ENCODE measurements around the gene CYYR1.

CYYR1 gene

GRCh38 chr21:26565546-26565945 is 7.5 kb downstream of the CYYR1 start:
- no peak for TF ChIP-seq GATA3 (IDR thresholded peaks at IDR 0.05; ENCODE audit: low read depth, low read length)
- no peak for TF ChIP-seq GATA2 (IDR thresholded peaks at IDR 0.05; ENCODE audit: low read depth, low read length)

DNA sequence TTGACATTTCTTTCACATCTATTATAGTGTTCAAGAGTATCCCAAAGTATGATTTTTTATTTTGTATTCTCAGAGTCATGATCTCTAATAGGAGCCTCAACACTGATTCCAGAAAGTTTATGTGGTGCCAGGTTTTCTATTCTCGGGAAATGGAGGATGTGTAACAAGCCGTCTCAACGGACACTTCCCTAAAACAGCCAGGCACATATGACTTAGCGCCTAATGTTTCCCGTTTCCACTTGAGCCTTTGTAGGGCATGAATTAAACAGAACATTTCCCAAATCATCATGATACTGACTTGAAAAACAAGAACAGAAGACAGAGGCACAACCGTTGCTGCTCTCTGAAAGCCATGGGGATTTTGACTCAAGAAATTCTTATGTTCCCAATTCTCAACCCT is 8.0 kb downstream of the CYYR1 start:
- TF ChIP-seq GATA2 (IDR thresholded peaks at IDR 0.05; ENCODE audit: low read depth, low read length) (no peak), GATA3 (IDR thresholded peaks at IDR 0.05; ENCODE audit: low read depth, low read length) (no peak)

GRCh38 chr21:26563856-26564503 is 9.1 kb downstream of the CYYR1 start:
- TF ChIP-seq GATA2 (IDR thresholded peaks at IDR 0.05; ENCODE audit: low read depth, low read length), result no peak
- TF ChIP-seq GATA3 (IDR thresholded peaks at IDR 0.05; ENCODE audit: low read depth, low read length), result no peak

GRCh38 chr21:26560612-26561011 is 12.5 kb downstream of the CYYR1 start:
- TF ChIP-seq GATA2 (IDR thresholded peaks at IDR 0.05; ENCODE audit: low read depth, low read length) (no peak), GATA3 (IDR thresholded peaks at IDR 0.05; ENCODE audit: low read depth, low read length) (no peak)

DNA sequence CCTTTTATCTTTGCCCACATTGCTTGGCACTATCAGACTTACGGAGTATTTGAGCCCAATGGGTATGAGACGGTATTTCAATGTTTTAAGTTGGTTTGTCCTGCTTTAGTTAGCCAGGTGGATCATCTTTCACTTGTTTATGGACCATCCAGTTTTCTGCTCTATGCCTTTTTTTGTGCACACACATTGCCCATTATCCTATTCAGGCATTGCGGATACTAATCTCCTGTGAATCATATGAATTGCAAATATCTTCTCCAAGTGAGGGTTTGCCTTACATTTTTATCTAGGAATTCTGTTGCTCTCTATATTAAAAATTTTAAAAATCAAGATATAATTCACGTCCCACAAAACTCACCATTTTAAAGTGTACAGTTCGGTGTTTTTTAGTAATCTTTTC is 14.0 kb downstream of the CYYR1 start:
- no peak for TF ChIP-seq GATA2 (IDR thresholded peaks at IDR 0.05; ENCODE audit: low read depth, low read length)
- no peak for TF ChIP-seq GATA3 (IDR thresholded peaks at IDR 0.05; ENCODE audit: low read depth, low read length)

DNA sequence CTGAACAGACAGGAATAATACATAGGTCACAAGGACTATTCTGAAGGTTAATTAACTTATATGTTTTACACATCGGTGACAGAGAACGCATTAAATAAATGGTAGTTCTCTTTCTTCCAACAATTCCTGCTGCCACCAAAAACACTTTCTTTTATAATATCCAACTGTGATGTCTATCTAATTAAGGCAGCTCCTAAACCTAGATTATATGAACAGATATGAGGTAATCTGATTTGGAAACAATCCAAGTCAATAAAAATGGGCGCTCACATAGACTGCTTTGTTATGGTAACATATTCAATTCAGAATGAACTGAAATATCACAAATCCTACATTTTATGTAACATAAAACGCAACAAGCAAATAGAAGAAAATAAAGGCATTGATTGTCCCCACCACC is 16.0 kb downstream of the CYYR1 start:
- TF ChIP-seq GATA3 (IDR thresholded peaks at IDR 0.05; ENCODE audit: low read depth, low read length) (peak; percentile 76), GATA2 (IDR thresholded peaks at IDR 0.05; ENCODE audit: low read depth, low read length) (no peak)

GRCh38 chr21:26555540-26556146 is 17.4 kb downstream of the CYYR1 start:
- TF ChIP-seq GATA3 (IDR thresholded peaks at IDR 0.05; ENCODE audit: low read depth, low read length) (no peak), GATA2 (IDR thresholded peaks at IDR 0.05; ENCODE audit: low read depth, low read length) (no peak; the same call in 1 of the 2 replicates)

DNA sequence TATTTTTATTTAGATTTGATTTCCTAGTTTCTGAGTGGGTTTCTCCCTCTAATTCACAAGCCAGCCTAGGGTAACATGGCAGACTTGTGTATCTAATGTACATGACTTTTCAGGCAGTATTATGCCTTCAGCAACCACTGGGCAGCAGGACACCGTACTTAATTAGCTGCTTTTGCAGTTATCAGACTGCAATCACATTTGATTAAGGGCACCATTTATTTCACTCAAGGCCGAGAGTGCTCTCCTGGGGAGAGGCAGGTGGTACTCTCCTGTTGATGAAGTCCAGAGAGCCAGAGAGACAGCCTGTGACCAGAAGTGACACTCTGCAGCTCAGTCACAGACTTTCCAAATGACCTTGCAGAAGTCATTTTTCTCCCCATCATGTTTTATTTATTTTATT is 18.7 kb downstream of the CYYR1 start:
- TF ChIP-seq GATA2 (IDR thresholded peaks at IDR 0.05; ENCODE audit: low read depth, low read length) (peak; percentile 96), GATA3 (IDR thresholded peaks at IDR 0.05; ENCODE audit: low read depth, low read length) (peak; percentile 84)

DNA sequence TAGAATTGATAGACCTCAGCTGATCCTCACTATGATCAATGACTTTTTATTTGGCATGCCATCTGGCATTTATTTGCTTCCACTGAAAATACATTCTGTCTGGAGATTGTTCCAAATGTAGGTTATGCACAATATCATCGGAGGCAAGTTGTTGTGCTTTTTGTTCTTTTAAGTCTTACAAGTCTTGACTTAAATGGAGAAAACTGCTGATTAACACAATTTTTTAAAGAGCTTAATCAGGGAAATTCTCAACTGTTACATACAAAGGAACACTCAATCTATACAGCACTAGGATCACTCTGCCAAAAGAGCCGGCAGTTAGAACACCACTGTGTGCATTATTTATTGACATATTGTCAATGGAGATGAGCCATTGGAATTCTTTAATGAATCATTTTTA is 19.2 kb downstream of the CYYR1 start:
- TF ChIP-seq GATA2 (IDR thresholded peaks at IDR 0.05; ENCODE audit: low read depth, low read length) (no peak), GATA3 (IDR thresholded peaks at IDR 0.05; ENCODE audit: low read depth, low read length) (no peak)

DNA sequence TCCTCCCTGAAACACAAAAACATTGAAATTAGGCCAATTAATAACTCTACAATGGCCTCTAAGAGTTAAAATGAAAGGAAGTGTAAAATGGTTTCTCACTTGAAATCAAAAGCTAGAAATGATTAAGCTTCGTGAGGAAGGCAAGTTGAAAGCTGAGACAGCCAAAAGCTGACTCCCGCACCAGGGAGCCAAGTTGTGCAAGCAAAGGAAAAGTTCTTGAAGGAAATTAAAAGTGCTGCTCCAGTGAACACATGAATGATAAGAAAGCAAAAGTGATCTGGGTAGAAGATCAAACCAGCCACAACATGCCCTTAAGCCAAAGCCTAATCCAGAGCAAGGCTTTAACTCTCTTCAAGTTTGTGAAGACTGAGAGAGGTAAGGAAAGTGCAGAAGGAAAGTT is 22.8 kb downstream of the CYYR1 start:
- TF ChIP-seq GATA2 (IDR thresholded peaks at IDR 0.05; ENCODE audit: low read depth, low read length) (no peak), GATA3 (IDR thresholded peaks at IDR 0.05; ENCODE audit: low read depth, low read length) (no peak)

GRCh38 chr21:26546446-26547097 is 26.5 kb downstream of the CYYR1 start:
- TF ChIP-seq GATA2 (IDR thresholded peaks at IDR 0.05; ENCODE audit: low read depth, low read length), result no peak
- no peak for TF ChIP-seq GATA3 (IDR thresholded peaks at IDR 0.05; ENCODE audit: low read depth, low read length)

- no peak for TF ChIP-seq GATA3 (IDR thresholded peaks at IDR 0.05; ENCODE audit: low read depth, low read length)
- TF ChIP-seq GATA2 (IDR thresholded peaks at IDR 0.05; ENCODE audit: low read depth, low read length), result no peak
These were observed 28.8 kb downstream of the CYYR1 start for GRCh38 chr21:26544201-26544775.

- TF ChIP-seq GATA2 (IDR thresholded peaks at IDR 0.05; ENCODE audit: low read depth, low read length) (no peak), GATA3 (IDR thresholded peaks at IDR 0.05; ENCODE audit: low read depth, low read length) (no peak)
These were observed 32.4 kb downstream of the CYYR1 start for GRCh38 chr21:26540651-26541050.

GRCh38 chr21:26539566-26539965 is 33.5 kb downstream of the CYYR1 start:
- TF ChIP-seq GATA2 (IDR thresholded peaks at IDR 0.05; ENCODE audit: low read depth, low read length) (no peak), GATA3 (IDR thresholded peaks at IDR 0.05; ENCODE audit: low read depth, low read length) (no peak)

DNA sequence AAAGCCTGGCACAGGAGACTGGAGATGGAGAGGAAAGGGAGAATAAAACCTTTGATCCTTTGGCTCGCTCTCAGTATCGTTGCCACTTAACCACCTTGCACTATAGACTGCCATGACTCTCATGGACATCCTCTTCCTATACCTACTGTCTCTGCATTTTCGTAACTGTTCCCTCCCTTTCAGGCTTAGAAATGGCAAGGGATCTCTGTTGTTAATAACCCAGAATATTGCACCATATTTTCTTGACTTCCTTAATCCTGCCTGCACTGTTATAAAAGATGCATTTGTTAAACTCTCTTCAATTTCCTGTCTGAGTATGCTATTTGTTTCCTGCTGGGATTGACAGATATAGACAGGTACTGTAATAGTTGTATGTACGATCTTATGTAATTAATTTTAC is 38.6 kb downstream of the CYYR1 start:
- TF ChIP-seq GATA3 (IDR thresholded peaks at IDR 0.05; ENCODE audit: low read depth, low read length), result no peak

Measured in SH-SY5Y (cell line).